NB4 (cell line): ENCODE measurements around the gene RNF157.

Source experiments
- DNase-seq: peaks from one replicate; pipeline ENCODE4 v3.0.0; 2010; ENCODE audit warnings: low read depth
- H3K4me3 ChIP-seq: one replicate; pipeline ENCODE4 v1.5.1; 2011; ENCODE audit warnings: mild to moderate bottlenecking, low read depth, low read length, moderate library complexity
- CTCF ChIP-seq: IDR thresholded peaks from one replicate; pipeline ENCODE4 v1.5.1; 2012; ENCODE audit warnings: low read depth, low read length
- MAX ChIP-seq: IDR thresholded peaks from 2 replicates; pipeline ENCODE4 v1.6.1; 2011; ENCODE audit warnings: low read depth, low read length
- MYC ChIP-seq: IDR thresholded peaks from 2 replicates; pipeline ENCODE4 v1.6.1; 2011; ENCODE audit warnings: low read depth, low read length
- POLR2A ChIP-seq: IDR thresholded peaks from 2 replicates; pipeline ENCODE4 v1.6.1; 2011; ENCODE audit warnings: mild to moderate bottlenecking; ENCODE audit not compliant: insufficient read length; ENCODE audit errors: extremely low read depth

Gene RNF157

DNA sequence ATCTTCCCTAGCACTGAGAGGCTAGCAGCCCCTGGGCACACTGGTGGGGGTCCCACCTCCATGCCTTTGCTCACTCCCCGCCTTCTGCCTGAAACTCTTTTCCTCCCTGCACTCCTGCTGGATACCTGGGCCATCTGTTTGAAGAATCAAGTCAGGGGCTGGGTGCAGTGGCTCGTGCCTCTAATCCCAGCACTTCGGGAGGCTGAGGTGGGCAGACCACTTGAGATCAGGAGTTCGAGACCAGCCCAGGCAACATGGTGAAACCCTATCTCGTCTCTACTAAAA lies 115.0 kb downstream of the RNF157 start:
- H3K4me3 ChIP-seq = no peak overlapping the region
- DNase-seq = no peak
- TF ChIP-seq POLR2A = no peak
- no peak for TF ChIP-seq MAX
- no peak for TF ChIP-seq CTCF
- no peak for TF ChIP-seq MYC

DNA sequence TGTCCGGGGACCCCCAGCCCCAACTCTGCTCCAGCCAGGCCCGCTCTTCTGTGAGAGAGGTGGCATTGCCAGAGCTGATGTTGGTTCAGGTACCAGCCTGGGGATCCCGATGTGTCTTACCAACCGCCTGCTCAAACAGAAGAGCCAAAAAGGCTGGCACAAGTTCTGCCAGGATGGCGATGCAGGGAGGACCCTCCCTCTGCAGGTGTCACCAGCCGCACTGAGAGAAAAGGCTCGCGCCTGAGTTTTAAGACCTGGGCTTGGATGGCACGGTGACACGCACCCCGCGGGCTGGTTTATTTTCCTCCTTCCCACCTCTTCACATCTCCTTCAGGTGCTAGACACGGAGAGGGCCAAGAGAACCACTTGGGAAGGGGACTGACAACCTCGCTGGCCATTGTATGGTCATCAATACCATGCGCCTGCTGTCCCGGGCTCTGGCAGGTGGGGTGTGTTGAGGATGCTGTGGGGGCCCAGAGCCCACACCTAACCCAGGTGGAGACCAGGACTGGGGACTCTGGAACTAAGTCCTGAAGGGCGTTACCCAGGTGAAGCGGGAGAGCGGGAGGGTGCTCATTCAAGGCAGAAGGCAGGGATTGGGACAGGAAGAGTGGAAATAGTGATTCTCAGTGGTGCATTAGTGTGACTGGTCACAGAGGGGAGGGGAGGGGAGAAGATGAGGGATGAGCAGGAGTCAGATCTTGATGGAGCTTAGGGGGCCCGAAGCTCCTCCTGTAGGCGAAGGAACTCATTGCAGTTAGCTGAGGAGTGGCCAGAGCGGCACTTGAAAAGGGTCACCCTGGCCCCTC lies 115.5 kb downstream of the RNF157 start:
- TF ChIP-seq CTCF (no peak), MAX (no peak), POLR2A (no peak), MYC (no peak)
- no peak overlapping the region for H3K4me3 ChIP-seq
- DNase-seq = no peak

GRCh38 chr17:76123749-76124581 lies 116.3 kb downstream of the RNF157 start:
- no peak for DNase-seq
- H3K4me3 ChIP-seq = no peak overlapping the region
- TF ChIP-seq MAX (no peak), CTCF (no peak), POLR2A (no peak), MYC (no peak)

DNA sequence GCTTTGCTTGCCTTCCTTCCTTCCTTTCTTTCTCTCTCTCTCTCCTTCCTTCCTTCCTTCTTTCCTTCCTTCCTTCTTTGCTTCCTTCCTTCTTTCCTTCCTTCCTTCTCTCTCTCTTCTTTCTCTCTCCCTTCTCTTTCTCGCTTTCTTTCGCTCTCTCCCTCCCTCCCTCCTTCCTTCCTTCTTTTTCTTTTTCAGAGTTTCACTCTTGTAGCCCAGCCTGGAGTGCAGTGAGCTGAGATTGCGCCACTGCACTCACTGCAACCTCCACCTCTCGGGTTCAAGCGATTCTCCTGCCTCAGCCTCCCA lies 117.1 kb downstream of the RNF157 start:
- no peak overlapping the region for H3K4me3 ChIP-seq
- no peak for DNase-seq
- no peak for TF ChIP-seq MYC
- TF ChIP-seq MAX = no peak
- no peak for TF ChIP-seq CTCF
- no peak for TF ChIP-seq POLR2A

GRCh38 chr17:76122431-76123190 lies 117.7 kb downstream of the RNF157 start:
- no peak overlapping the region for H3K4me3 ChIP-seq
- TF ChIP-seq POLR2A (no peak), CTCF (no peak), MAX (no peak), MYC (no peak)
- peak; percentile 60 for DNase-seq
